Sigmoid colon (tissue), 3 donors: ENCODE measurements around the gene ADD2.

Experiments
- POLR2A ChIP-seq, 2 donors: fragments of 450-650 bp; IDR thresholded peaks; one replicate each; pipeline ENCODE4 v1.6.1; 2016; ENCODE audit warnings: antibody characterized with exemption in 2 of 2, mild to moderate bottlenecking in 2 of 2, moderate library complexity in 2 of 2
- TF ChIP-seq, protein P1 (sequence below), 4 experiments: fragments of 450-650 bp in 3 of 4; fragments of 200-600 bp in 1 of 4; IDR thresholded peaks; one replicate each; pipeline ENCODE4 v1.5.1; 2016 to 2019; ENCODE audit warnings: antibody characterized with exemption in 4 of 4, mild to moderate bottlenecking in 3 of 4, moderate library complexity in 2 of 4

DNA sequence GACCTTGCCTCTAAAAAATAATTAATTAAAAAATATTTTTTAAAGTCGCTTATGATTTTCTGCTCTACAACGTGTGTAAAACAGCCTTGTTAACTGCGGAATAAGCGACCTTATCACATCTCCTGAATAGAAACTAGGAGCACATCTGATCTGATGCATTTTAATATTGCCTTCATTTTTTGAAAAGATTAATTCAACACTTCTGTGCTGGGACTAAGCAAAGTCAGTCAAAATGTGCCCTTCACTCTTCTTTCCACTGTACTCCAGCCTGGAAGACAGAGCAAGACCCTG, 39.8 kb upstream of the ADD2 start:
- TF ChIP-seq POLR2A (IDR thresholded peaks at IDR 0.05): no peak
- TF ChIP-seq, protein P1, sequence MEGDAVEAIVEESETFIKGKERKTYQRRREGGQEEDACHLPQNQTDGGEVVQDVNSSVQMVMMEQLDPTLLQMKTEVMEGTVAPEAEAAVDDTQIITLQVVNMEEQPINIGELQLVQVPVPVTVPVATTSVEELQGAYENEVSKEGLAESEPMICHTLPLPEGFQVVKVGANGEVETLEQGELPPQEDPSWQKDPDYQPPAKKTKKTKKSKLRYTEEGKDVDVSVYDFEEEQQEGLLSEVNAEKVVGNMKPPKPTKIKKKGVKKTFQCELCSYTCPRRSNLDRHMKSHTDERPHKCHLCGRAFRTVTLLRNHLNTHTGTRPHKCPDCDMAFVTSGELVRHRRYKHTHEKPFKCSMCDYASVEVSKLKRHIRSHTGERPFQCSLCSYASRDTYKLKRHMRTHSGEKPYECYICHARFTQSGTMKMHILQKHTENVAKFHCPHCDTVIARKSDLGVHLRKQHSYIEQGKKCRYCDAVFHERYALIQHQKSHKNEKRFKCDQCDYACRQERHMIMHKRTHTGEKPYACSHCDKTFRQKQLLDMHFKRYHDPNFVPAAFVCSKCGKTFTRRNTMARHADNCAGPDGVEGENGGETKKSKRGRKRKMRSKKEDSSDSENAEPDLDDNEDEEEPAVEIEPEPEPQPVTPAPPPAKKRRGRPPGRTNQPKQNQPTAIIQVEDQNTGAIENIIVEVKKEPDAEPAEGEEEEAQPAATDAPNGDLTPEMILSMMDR (IDR thresholded peaks at IDR 0.05): no peak
